Measurements from ENCODE around the gene ZNF429.
"Not testable (repeated sequence)": the region's sequence is repeated elsewhere in the genome, so short reads cannot be mapped to it uniquely, and the experiment has no call there.

ZNF429 gene

GRCh38 chr19:21602659-21603430, 97.4 kb downstream of the ZNF429 start:
- H3K36me3 ChIP-seq (ENCODE audit: control insufficient read depth, insufficient read depth, low read length); H3K9me3 ChIP-seq (ENCODE audit: control insufficient read depth, low read length); H3K27me3 ChIP-seq (replicated peaks; ENCODE audit: control insufficient read depth, insufficient read depth, low read length, poor library complexity, severe bottlenecking); H3K4me1 ChIP-seq (ENCODE audit: control insufficient read depth, insufficient read depth, low read length, poor library complexity, severe bottlenecking); H3K27ac ChIP-seq (ENCODE audit: insufficient read depth, low read length, poor library complexity, severe bottlenecking); DNase-seq; H3K4me3 ChIP-seq (ENCODE audit: insufficient read depth, low read depth, low read length, poor library complexity, severe bottlenecking): not testable (repeated sequence)

GRCh38 chr19:21603431-21604231, 98.2 kb downstream of the ZNF429 start:
- no peak for DNase-seq
- Histone ChIP-seq H3K36me3 (ENCODE audit: control insufficient read depth, insufficient read depth, low read length) (no peaks in the 10 kb centered on the region), H3K27me3 (replicated peaks; ENCODE audit: control insufficient read depth, insufficient read depth, low read length, poor library complexity, severe bottlenecking) (no peaks in the 10 kb centered on the region), H3K9me3 (ENCODE audit: control insufficient read depth, low read length) (no peaks in the 10 kb centered on the region), H3K4me1 (ENCODE audit: control insufficient read depth, insufficient read depth, low read length, poor library complexity, severe bottlenecking) (peaks cover 3% of the 10 kb centered on the region), H3K27ac (ENCODE audit: insufficient read depth, low read length, poor library complexity, severe bottlenecking) (no peak overlapping the region), H3K4me3 (ENCODE audit: insufficient read depth, low read depth, low read length, poor library complexity, severe bottlenecking) (peak overlapping the region; percentile 56)

DNA sequence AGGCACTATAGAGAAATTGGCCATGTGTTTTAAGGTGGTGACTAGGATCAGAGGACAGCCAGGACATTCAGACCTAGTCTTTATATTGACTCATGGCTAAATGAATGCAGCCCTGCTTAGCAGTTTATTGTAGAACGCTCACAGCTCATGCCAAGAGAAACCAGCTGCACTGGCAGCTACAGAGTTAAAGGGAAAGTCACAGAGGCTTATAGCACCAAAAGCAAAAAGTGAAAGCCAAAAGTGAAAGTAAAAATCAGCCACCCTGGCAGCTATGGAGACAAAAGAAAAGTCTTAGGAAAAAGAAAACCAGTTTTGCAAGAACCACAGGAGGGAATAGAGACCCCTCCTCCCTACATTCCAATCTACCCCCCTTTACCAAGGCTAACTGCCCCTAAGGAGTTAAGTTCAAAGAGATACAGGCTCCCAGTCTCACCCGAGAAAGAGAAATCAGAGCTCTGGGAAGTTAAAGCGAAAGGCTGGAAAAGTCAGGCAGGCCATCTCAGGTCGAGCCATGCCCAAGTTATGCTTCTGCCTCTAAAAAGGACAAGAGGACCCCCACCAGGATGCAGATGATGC, 99.0 kb downstream of the ZNF429 start:
- no peaks in the 10 kb centered on the region for H3K36me3 ChIP-seq (ENCODE audit: control insufficient read depth, insufficient read depth, low read length)
- peaks cover 3% of the 10 kb centered on the region for H3K4me1 ChIP-seq (ENCODE audit: control insufficient read depth, insufficient read depth, low read length, poor library complexity, severe bottlenecking)
- H3K27me3 ChIP-seq (replicated peaks; ENCODE audit: control insufficient read depth, insufficient read depth, low read length, poor library complexity, severe bottlenecking): no peaks in the 10 kb centered on the region
- H3K27ac ChIP-seq (ENCODE audit: insufficient read depth, low read length, poor library complexity, severe bottlenecking): peak overlapping the region; percentile 42
- H3K9me3 ChIP-seq (ENCODE audit: control insufficient read depth, low read length): no peaks in the 10 kb centered on the region
- H3K4me3 ChIP-seq (ENCODE audit: insufficient read depth, low read depth, low read length, poor library complexity, severe bottlenecking): peak overlapping the region; percentile 56
- DNase-seq: no peak

Data from effector memory CD4-positive, alpha-beta T cell (primary cell).